ENCODE measurements around the gene ALOX5AP. TPM values are rescaled to one million over a fixed set of nuclear protein-coding genes. Genes with fewer than 3 reads are reported as not detected.

ALOX5AP gene
- total RNA-seq, 1 experiment from 2014 or later = not detected

GRCh38 chr13:30712536-30713532 is 22.5 kb upstream of the ALOX5AP start:
- intact Hi-C loops (cut with micrococcal nuclease; ENCODE audit: unreplicated experiment) = no loop called here
- Histone ChIP-seq H3K27ac (ENCODE audit: low read depth, low read length, poor library complexity, severe bottlenecking) (no peak overlapping the region), H3K4me1 (ENCODE audit: insufficient read depth, low read length, poor library complexity, severe bottlenecking) (no peaks in the 10 kb centered on the region), H3K4me3 (ENCODE audit: low read depth, low read length, poor library complexity, severe bottlenecking) (no peak overlapping the region), H3K9me3 (ENCODE audit: low read depth, low read length, poor library complexity, severe bottlenecking) (no peaks in the 10 kb centered on the region), H3K36me3 (ENCODE audit: insufficient read depth, low read length, poor library complexity, severe bottlenecking) (no peaks in the 10 kb centered on the region), H3K27me3 (replicated peaks; ENCODE audit: insufficient read depth, low read depth, low read length, poor library complexity) (no peaks in the 10 kb centered on the region)
- no peak for TF ChIP-seq CTCF (conservative IDR thresholded peaks at IDR 0.05; ENCODE audit: low read depth, low read length)
- BruUV-seq (replicated peaks) = no TSS peak
- no peak for DNase-seq (ENCODE audit: low spot score)
- ChIA-PET CTCF (no interaction called here), POLR2A (ENCODE audit: low non-redundant PET) (no interaction called here)

- intact Hi-C loops (cut with micrococcal nuclease; ENCODE audit: unreplicated experiment) = no loop called here
- Histone ChIP-seq H3K4me3 (ENCODE audit: low read depth, low read length, poor library complexity, severe bottlenecking) (no peak overlapping the region), H3K4me1 (ENCODE audit: insufficient read depth, low read length, poor library complexity, severe bottlenecking) (no peaks in the 10 kb centered on the region), H3K36me3 (ENCODE audit: insufficient read depth, low read length, poor library complexity, severe bottlenecking) (no peaks in the 10 kb centered on the region), H3K27me3 (replicated peaks; ENCODE audit: insufficient read depth, low read depth, low read length, poor library complexity) (no peaks in the 10 kb centered on the region), H3K9me3 (ENCODE audit: low read depth, low read length, poor library complexity, severe bottlenecking) (no peaks in the 10 kb centered on the region), H3K27ac (ENCODE audit: low read depth, low read length, poor library complexity, severe bottlenecking) (no peak overlapping the region)
- POLR2A ChIA-PET (ENCODE audit: low non-redundant PET) = interaction anchor here (0.6 kb wide), 1 partner anchor 26 kb away, joined by 10 read pairs; no protein-coding TSS in a partner anchor
- DNase-seq (ENCODE audit: low spot score) = no peak
- CTCF ChIA-PET = no interaction called here
- TF ChIP-seq EZH2 (IDR thresholded peaks at IDR 0.05; ENCODE audit: borderline replicate concordance, low read depth, low read length, poor library complexity, severe bottlenecking) = no peak
- TF ChIP-seq CTCF (conservative IDR thresholded peaks at IDR 0.05; ENCODE audit: low read depth, low read length) = no peak
- no TSS peak for BruUV-seq (replicated peaks)
These were observed 20.5 kb upstream of the ALOX5AP start for GRCh38 chr13:30714629-30715371.

GRCh38 chr13:30715372-30715756 is 20.0 kb upstream of the ALOX5AP start:
- Histone ChIP-seq H3K9me3 (ENCODE audit: low read depth, low read length, poor library complexity, severe bottlenecking) (no peaks in the 10 kb centered on the region), H3K27me3 (replicated peaks; ENCODE audit: insufficient read depth, low read depth, low read length, poor library complexity) (no peaks in the 10 kb centered on the region), H3K4me3 (ENCODE audit: low read depth, low read length, poor library complexity, severe bottlenecking) (no peak overlapping the region), H3K4me1 (ENCODE audit: insufficient read depth, low read length, poor library complexity, severe bottlenecking) (no peaks in the 10 kb centered on the region), H3K27ac (ENCODE audit: low read depth, low read length, poor library complexity, severe bottlenecking) (no peak overlapping the region), H3K36me3 (ENCODE audit: insufficient read depth, low read length, poor library complexity, severe bottlenecking) (no peaks in the 10 kb centered on the region)
- CTCF ChIA-PET = no interaction called here
- TF ChIP-seq CTCF (conservative IDR thresholded peaks at IDR 0.05; ENCODE audit: low read depth, low read length) (no peak), EZH2 (IDR thresholded peaks at IDR 0.05; ENCODE audit: borderline replicate concordance, low read depth, low read length, poor library complexity, severe bottlenecking) (no peak)
- BruUV-seq (replicated peaks) = no TSS peak
- intact Hi-C loops (cut with micrococcal nuclease; ENCODE audit: unreplicated experiment) = no loop called here
- POLR2A ChIA-PET (ENCODE audit: low non-redundant PET) = no interaction called here
- DNase-seq (ENCODE audit: low spot score) = no peak
